ENCODE data around the gene PYGB.

PYGB gene

GRCh38 chr20:25271486-25272222 is 23.8 kb downstream of the PYGB start:
- no peak for DNase-seq (ENCODE audit: low spot score)

DNA sequence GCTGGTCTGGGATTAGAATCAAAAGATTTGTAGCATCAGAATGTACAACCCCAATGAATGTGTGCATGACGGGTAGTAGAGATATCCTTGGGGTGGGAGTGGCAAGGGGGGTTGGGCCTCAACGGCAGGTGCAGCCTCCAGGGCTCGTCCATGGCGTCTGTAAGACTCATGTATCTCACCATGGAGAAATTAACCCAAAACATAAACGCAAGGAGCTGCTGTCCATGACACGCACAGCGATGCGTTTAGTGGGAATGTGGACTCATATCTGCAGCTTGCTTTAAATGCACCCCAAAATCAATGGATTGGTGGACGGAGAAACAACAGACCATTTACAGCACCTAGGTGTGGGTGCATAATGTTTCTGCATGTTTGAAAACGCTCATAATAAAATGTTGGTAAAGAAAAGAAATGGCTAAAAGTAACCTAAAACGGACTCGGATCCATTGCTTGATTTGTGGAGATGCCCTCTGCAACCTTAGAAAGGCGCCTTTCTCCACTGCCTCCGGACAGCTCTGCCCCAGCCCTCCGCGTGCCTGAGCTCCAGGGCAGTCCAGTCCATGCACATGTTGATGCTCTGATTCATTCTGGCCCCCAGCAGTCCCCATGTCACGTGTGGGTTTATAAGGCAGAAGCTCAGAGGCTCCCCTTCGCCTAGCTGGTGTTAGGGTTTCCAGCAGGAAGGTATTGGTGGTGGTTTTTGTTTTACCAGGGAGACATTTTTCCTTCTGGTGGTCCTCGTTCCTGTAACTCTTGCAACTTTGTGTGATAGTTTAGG is 24.5 kb downstream of the PYGB start:
- no peak for DNase-seq (ENCODE audit: low spot score)

DNA sequence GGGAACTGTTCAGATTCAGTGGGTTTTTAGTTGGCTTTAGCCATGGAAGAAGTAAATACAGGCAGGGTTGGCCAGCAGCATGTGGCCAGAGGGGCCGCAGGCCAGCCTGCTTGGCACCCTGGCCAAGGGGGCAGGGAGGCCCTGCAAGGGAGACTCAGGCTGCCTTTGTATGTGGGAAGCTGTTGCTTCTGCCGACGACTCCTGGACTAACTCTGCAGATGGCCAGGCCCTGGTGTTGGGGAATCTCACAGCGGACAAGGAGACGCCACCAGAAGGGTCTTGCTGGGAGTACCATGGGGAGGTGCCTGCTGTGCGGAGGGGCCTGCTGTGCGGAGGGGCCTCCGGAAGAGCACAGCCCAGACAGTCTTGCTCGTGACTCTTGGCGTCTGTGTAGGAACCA is 25.2 kb downstream of the PYGB start:
- DNase-seq (ENCODE audit: low spot score), result no peak

GRCh38 chr20:25273541-25274358 is 25.9 kb downstream of the PYGB start:
- DNase-seq (ENCODE audit: low spot score), result no peak

- DNase-seq (ENCODE audit: low spot score), result no peak
Observed at GRCh38 chr20:25274481-25274880, 26.6 kb downstream of the PYGB start.

- no peak for DNase-seq (ENCODE audit: low spot score)
Observed at GRCh38 chr20:25274891-25275812, 27.3 kb downstream of the PYGB start.

DNA sequence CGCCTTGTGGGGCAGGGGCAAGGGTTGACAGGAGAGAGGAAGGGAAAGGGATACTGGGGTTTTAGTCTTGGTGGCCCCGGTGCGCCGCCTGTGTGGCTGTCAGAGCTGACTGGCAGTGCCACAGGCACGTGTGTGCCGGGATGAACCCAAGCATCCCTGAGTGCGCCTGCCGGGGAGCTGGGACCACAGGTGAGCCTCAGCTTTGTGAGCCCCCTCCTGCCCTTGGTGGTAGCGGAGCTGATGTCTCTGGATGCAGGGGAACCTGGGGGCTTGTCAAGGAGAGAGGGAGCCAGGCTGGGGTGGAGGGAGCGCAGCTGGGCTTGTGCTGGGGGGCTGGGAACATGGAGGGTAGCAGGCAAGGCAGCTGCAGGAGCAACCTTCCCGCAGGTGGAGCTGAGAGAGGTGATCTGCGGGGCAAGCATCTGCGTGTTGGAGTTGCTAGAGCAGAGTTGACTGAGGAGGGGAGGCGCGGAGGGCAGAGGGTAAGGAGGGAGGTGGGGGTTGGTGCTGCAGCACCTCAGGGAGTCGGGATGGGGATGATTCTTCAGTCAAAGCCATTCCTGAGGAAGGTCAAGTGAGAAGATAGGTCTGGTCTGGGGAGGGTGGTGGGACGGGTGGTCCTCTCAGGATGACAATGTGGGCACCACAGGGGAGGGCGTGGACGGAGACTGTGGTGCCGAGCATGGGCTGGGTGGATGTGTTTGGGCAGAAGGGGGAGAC is 28.1 kb downstream of the PYGB start:
- no peak for DNase-seq (ENCODE audit: low spot score)

DNA sequence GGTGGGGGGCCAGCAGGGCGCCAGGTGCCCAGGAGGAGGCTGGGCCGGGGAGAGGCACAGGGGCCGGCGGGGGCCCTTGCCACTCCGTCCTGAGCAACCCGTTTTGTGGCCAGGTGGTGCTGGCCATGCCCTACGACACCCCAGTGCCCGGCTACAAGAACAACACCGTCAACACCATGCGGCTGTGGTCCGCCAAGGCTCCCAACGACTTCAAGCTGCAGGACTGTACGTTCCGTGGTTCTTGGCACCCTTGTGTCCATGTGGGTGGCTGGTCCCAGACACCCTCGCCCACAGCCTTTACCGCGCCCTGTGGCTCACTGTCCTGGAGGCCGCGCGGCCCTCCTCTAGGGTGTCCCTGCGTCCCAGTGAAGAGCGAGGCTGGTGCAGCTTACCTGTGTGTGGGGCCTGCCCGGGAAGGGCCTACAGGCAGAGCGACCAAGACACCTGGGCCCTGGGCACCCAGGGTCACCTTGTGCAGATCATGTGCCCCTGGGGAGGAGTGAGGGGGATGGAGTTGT is 28.7 kb downstream of the PYGB start:
- no peak for DNase-seq (ENCODE audit: low spot score)

- no peak for DNase-seq (ENCODE audit: low spot score)
Observed at GRCh38 chr20:25277051-25277801, 29.3 kb downstream of the PYGB start.

GRCh38 chr20:25277941-25278521 is 30.1 kb downstream of the PYGB start:
- no peak for DNase-seq (ENCODE audit: low spot score)

DNA sequence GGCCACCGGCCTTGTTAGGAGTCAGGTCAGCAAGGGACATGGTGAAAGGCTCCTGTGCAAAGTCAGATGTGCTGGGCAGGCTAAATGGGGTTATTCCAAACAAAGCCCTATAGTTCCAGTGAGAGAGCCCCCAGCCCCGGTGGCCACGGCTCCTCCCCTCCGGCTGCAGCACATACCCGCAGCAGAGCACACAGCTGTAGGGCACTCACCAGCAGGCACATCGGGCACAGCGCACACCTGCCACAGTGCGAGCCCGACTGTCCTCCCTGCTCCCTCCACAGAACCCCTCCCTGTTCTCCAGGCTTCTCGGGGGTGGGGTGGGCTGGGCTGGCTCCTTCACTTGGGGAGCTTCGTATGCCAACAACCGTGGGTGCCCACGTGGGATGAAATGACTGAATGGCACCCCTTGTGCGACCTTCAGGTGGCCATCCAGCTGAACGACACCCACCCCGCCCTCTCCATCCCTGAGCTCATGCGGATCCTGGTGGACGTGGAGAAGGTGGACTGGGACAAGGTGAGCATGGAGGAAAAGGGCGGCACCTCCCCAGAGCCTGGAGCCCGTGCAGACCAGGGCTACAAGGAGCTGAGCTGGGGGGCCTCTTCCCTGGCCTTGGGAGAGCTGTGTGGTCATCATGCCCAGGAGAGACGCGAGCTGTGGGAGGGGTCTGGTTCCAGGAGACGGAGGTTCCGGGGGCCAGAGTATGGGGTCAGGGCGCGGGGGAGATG is 30.9 kb downstream of the PYGB start:
- no peak for DNase-seq (ENCODE audit: low spot score)

DNA sequence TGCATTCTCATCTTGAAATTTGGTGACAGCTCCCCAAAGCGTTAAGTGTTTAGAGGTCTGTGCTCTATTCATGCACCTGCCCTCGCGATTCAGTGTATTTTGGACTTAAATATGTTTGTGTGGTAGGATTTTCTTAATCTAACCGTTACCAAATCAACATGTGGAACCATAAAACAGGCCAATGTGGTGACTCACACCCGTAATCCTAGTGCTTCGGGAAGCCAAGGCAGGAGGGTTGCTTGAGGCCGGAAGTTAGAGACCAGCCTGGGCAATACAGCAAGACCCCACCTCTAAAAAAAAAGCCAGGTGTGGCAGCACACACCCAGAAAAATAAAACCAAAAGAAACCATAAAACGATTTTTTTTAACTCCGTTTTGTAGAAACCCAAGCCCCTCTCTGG is 31.5 kb downstream of the PYGB start:
- DNase-seq (ENCODE audit: low spot score), result no peak

DNA sequence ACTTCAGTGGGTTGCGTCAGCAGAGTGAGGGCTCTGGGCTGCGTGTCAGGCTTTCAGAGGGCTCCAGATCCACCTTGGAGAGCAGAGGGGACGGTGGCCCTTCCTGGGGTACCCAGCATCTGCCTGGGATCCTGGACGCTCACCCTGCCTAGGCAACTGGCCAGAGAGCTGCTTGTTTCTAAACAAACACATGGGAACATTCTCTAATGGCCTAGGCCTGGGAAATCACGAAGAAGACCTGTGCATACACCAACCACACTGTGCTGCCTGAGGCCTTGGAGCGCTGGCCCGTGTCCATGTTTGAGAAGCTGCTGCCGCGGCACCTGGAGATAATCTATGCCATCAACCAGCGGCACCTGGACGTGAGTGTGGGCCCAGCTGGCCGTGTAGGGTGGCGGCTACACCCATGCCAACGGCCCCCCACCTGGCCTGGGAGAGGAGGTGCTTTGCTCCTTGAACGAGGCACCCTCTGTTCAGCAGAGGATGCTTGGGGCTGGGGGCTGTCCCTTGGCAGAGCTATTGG is 32.2 kb downstream of the PYGB start:
- no peak for DNase-seq (ENCODE audit: low spot score)

- no peak for DNase-seq (ENCODE audit: low spot score)
Observed at GRCh38 chr20:25280574-25281535, 33.0 kb downstream of the PYGB start.

GRCh38 chr20:25281541-25281991 is 33.7 kb downstream of the PYGB start:
- DNase-seq (ENCODE audit: low spot score), result no peak

DNA sequence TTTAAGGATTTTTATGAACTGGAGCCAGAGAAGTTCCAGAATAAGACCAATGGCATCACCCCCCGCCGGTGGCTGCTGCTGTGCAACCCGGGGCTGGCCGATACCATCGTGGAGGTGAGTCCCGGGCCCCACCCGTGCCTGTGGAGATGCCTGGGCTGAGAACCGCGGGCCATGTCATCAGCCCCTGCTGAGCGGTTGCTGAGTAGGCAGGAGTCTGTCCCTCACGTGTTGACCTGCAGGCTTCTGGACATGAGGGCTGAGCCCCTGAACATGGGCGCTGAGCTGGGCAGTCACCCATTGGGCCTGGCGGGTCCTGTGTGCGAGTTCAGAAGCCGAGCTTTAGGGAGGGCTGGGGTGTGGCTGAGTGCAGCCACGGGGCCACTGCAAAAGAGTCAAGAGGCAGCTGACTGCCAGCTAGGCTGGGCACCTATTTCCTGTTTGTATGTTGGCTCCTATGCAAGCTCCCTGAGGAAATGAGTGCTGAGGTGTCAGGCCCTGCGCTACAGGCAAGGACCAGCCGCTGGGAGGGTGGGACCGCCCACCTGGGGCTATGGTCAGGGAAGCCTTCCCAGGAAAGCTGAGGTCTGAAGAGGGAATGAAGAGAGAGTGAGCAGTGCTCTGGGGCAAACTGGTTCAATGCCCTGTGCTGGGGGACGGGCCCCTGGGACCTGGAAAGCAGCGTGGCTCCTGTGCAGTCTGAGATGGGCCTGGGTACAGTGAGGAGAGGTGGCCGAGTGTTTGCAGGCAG is 34.3 kb downstream of the PYGB start:
- DNase-seq (ENCODE audit: low spot score), result no peak

GRCh38 chr20:25282796-25283195 is 34.9 kb downstream of the PYGB start:
- no peak for DNase-seq (ENCODE audit: low spot score)

Measured in ecto neural progenitor cell (in vitro differentiated cells).